K562 (cell line): ENCODE measurements around the gene TMC1. TPM values are rescaled to one million over a fixed set of nuclear protein-coding genes. Genes with fewer than 3 reads are reported as not detected.

ENCODE experiments used
- ATAC-seq: fragments of 200-7000 bp; cut with Tn5 transposase; 3 replicates; pipeline ENCODE4 v1.9.1; 2020; ENCODE audit warnings: moderate library complexity
- BruUV-seq: library from RNA; stranded (reverse); fragments of 400-500 nt; replicated peaks from 2 replicates; lab custom pipeline; 2021; lab: Mats Ljungman, UMichigan
- CTCF ChIA-PET: fragments of 300-600 bp; formaldehyde crosslinking; extraction: SDS; loops from one replicate; lab custom pipeline; 2021; ENCODE audit warnings: low intra/inter-chr PET ratio; lab: Yijun Ruan, JAX
- POLR2A ChIA-PET: fragments of 300-600, 350-650 bp; sonication (Branson Sonifier 250); formaldehyde crosslinking; extraction: SDS; loops from one replicate; lab custom pipeline; 2021; ENCODE audit warnings: antibody characterized with exemption, inconsistent platforms; lab: Yijun Ruan, JAX
- DNase-seq, 4 experiments: peaks; one replicate each; pipeline versions ENCODE4 v3.0.0 to v3.0.0-alpha.2; 2011 to 2018; ENCODE audit warnings: low spot score in 3 of 4, mixed read lengths in 3 of 4; ENCODE audit errors: extremely low read depth in 1 of 4
- FAIRE-seq: peaks from 2 replicates; lab custom pipeline; 2011; peaks lifted over from hg19 to GRCh38; lab: Jason Lieb, UNC
- H2AFZ ChIP-seq: 2 replicates; pipeline ENCODE4 v1.6.0; 2011; ENCODE audit warnings: low read depth, low read length, control low read depth, inconsistent platforms
- H3K27ac ChIP-seq: fragments of 200-600 bp; 3 replicates; pipeline ENCODE4 v1.8.0; 2011; ENCODE audit warnings: low read depth, mild to moderate bottlenecking, control low read depth, inconsistent platforms, low read length, moderate library complexity, mixed read lengths; ENCODE audit errors: extremely low read depth
- H3K27me3 ChIP-seq, 2 experiments: fragments of 300-600 bp in 1 of 2; 2 replicates in 1 of 2; 3 replicates in 1 of 2; pipeline versions ENCODE4 v1.6.0 to v1.8.0; 2011; ENCODE audit warnings: inconsistent platforms in 2 of 2, low read length in 2 of 2, mild to moderate bottlenecking in 1 of 2, mixed read lengths in 1 of 2, moderate library complexity in 1 of 2; ENCODE audit not compliant: control insufficient read depth in 2 of 2, insufficient read depth in 2 of 2
- H3K36me3 ChIP-seq: fragments of 300-600 bp; 3 replicates; pipeline ENCODE4 v1.8.0; 2011; ENCODE audit warnings: mild to moderate bottlenecking, low read length, inconsistent platforms; ENCODE audit not compliant: control insufficient read depth, insufficient read depth
- H3K4me1 ChIP-seq, 2 experiments: fragments of 200-600 bp in 1 of 2; replicated peaks in 1 of 2; 2 replicates in 1 of 2; 3 replicates in 1 of 2; pipeline versions ENCODE4 v1.5.1 to v1.8.0; 2011; ENCODE audit warnings: inconsistent platforms in 2 of 2, low read length in 2 of 2, mild to moderate bottlenecking in 1 of 2, mixed read lengths in 1 of 2, moderate library complexity in 1 of 2; ENCODE audit not compliant: control insufficient read depth in 2 of 2, insufficient read depth in 2 of 2
- H3K4me2 ChIP-seq: 2 replicates; pipeline ENCODE4 v1.6.1; 2011; ENCODE audit warnings: low read length, control low read depth, inconsistent platforms, mixed read lengths; ENCODE audit not compliant: insufficient read depth
- H3K4me3 ChIP-seq: fragments of 200-600 bp; sonication (generic), shearing (Covaris generic); 2 replicates; pipeline ENCODE4 v1.5.1; 2016; ENCODE audit warnings: control low read depth, inconsistent platforms
- H3K79me2 ChIP-seq: fragments of 200-600 bp; 3 replicates; pipeline ENCODE4 v1.8.0; 2011; ENCODE audit warnings: low read length, inconsistent platforms; ENCODE audit not compliant: control insufficient read depth, insufficient read depth
- H3K9ac ChIP-seq, 2 experiments: 2 replicates each; pipeline versions ENCODE4 v1.6.0 to v1.6.1; 2011; ENCODE audit warnings: low read depth in 2 of 2, low read length in 2 of 2, control low read depth in 1 of 2, inconsistent platforms in 1 of 2, mild to moderate bottlenecking in 1 of 2, mixed read lengths in 1 of 2; ENCODE audit not compliant: insufficient read depth in 1 of 2
- H3K9me1 ChIP-seq: one replicate; pipeline ENCODE4 v1.6.0; 2011; ENCODE audit warnings: inconsistent platforms, mild to moderate bottlenecking, low read length, moderate library complexity; ENCODE audit not compliant: control insufficient read depth, insufficient read depth
- H3K9me3 ChIP-seq: replicated peaks from 2 replicates; pipeline ENCODE4 v1.5.1; 2011; ENCODE audit warnings: low read depth, low read length, inconsistent platforms; ENCODE audit not compliant: control insufficient read depth, insufficient read depth
- H4K20me1 ChIP-seq: replicated peaks from 2 replicates; pipeline ENCODE4 v1.6.1; 2011; ENCODE audit warnings: low read length, inconsistent platforms, mixed read lengths; ENCODE audit not compliant: control insufficient read depth, insufficient read depth
- CBX2 ChIP-seq: fragments of 200-600 bp; sonication (generic); IDR thresholded peaks from one replicate; pipeline ENCODE4 v1.6.1; 2012; ENCODE audit warnings: mild to moderate bottlenecking, low read length, inconsistent platforms; ENCODE audit not compliant: insufficient read depth, poor library complexity, severe bottlenecking
- GTF2B ChIP-seq: IDR thresholded peaks from 2 replicates; pipeline ENCODE4 v1.6.1; 2011; ENCODE audit not compliant: insufficient read length; ENCODE audit errors: extremely low read depth
- MED1 ChIP-seq: sonication (generic); formaldehyde crosslinking; IDR thresholded peaks from 2 replicates; pipeline ENCODE4 v1.8.1; 2023; ENCODE audit warnings: missing genetic modification reagents, borderline replicate concordance
- RFX5 ChIP-seq: IDR thresholded peaks from 2 replicates; pipeline ENCODE4 v1.6.1; 2011; ENCODE audit warnings: low read depth, mild to moderate bottlenecking, improper control_type of control experiment, low read length
- ZNF133 ChIP-seq: fragments of 250-450 bp; sonication (Bioruptor Pico); IDR thresholded peaks from 2 replicates; pipeline ENCODE4 v1.4.0; 2020; ENCODE audit warnings: mild to moderate bottlenecking
- WGBS: fragments of 100-300 bp; shearing (Covaris generic); methylation state at CpG from one replicate; pipeline ENCODE4 v1.1.6; 2016; ENCODE audit warnings: low coverage, mixed read lengths; ENCODE audit not compliant: insufficient coverage; ENCODE audit errors: missing lambda C conversion rate; 5-methylcytosine and 5-hydroxymethylcytosine counted together
- in situ Hi-C: fragments of 300-500 bp; cut with MboI; formaldehyde crosslinking; loops from 4 replicates; pipeline ENCODE4 v1.15.0; 2018; ENCODE audit warnings: inconsistent platforms, mixed read lengths
- intact Hi-C: fragments of 100-400 bp; cut with micrococcal nuclease; formaldehyde crosslinking; loops from 2 replicates; pipeline ENCODE4 v1.14.2; 2022
- polyA plus RNA-seq, 8 experiments: library from polyadenylated mRNA; depleted of rRNA in 4 of 8; stranded (reverse) in 5 of 8; unstranded in 3 of 8; fragments of >200 nt; fragmentation: Nextera tagmentation in 2 of 8; fragmentation: Illumina TruSeq in 1 of 8; extraction: Ambion mirVana in 2 of 8; extraction: Trizol in 1 of 8; gene quantifications; 2 replicates each; pipeline versions ENCODE4 v1.2.1 to v1.2.3, GENCODE V29; 2011 to 2014; ENCODE audit warnings: inconsistent platforms in 1 of 8, missing spikeins in 1 of 8
- total RNA-seq, 7 experiments: library from RNA; depleted of rRNA in 6 of 7; stranded (reverse); fragments of >200 nt in 6 of 7; fragmentation: Illumina TruSeq in 2 of 7; extraction: Trizol in 2 of 7; gene quantifications; 2 replicates each; pipeline versions ENCODE4 v1.2.1 to v1.2.3, GENCODE V29; 2011 to 2021; ENCODE audit warnings: low replicate concordance in 1 of 7

The TMC1 gene
- total and polyA plus RNA-seq, 9 of the 15 experiments (the other 6 are each of a cell fraction or from before 2014, with no cell fraction given) = 0.10 to 0.15 TPM; not detected in 7

GRCh38 chr9:72598639-72599038 is 77.2 kb downstream of the TMC1 start:
- Histone ChIP-seq H3K4me3 (no peak overlapping the region), H3K27ac (no peak overlapping the region), H3K4me2 (no peak overlapping the region), H4K20me1 (no peaks in the 10 kb centered on the region), H2AFZ (no peak overlapping the region), H3K9ac (no peak overlapping the region), H3K36me3 (no peaks in the 10 kb centered on the region), H3K9me1 (no peaks in the 10 kb centered on the region), H3K9me3 (no peaks in the 10 kb centered on the region), H3K27me3 (no peaks in the 10 kb centered on the region), H3K79me2 (no peaks in the 10 kb centered on the region), H3K4me1 (no peaks in the 10 kb centered on the region)
- TF ChIP-seq MED1 (CRISPR knock-in tag) (no peak), GTF2B (no peak), RFX5 (no peak), CBX2 (no peak), ZNF133 (CRISPR knock-in tag) (no peak)
- ATAC-seq (no peak), DNase-seq (no peak), FAIRE-seq (no peak)
- WGBS = 0% methylated on average over 3 of the region's 3 CpGs
- BruUV-seq = no TSS peak
- CTCF ChIA-PET = no interaction called here
- POLR2A ChIA-PET = interaction anchor here (0.8 kb wide), 1 partner anchor 236 kb away, joined by 3 read pairs; no protein-coding TSS in a partner anchor
- intact Hi-C loops (loop anchor here (10.0 kb wide), 1 partner anchor 226 kb away; no protein-coding TSS in a partner anchor), in situ Hi-C loops (loop anchor here (10.0 kb wide), 1 partner anchor 564 kb away; no protein-coding TSS in a partner anchor)
